Bronchial epithelial cell (primary cell): ENCODE measurements around the gene HDC. TPM values are rescaled to one million over a fixed set of nuclear protein-coding genes. Genes with fewer than 3 reads are reported as not detected.

Experiments
- DNase-seq: peaks from one replicate; pipeline ENCODE4 v3.0.0-alpha.2; 2010; ENCODE audit warnings: low read depth
- FAIRE-seq: peaks from 2 replicates; lab custom pipeline; 2011; peaks lifted over from hg19 to GRCh38; lab: Jason Lieb, UNC
- H3K27me3 ChIP-seq: 2 replicates; pipeline ENCODE4 v1.5.1; 2011; ENCODE audit warnings: low read length; ENCODE audit not compliant: control insufficient read depth, insufficient read depth
- H3K36me3 ChIP-seq: 2 replicates; pipeline ENCODE4 v1.5.1; 2011; ENCODE audit warnings: low read length; ENCODE audit not compliant: control insufficient read depth, insufficient read depth
- H3K4me3 ChIP-seq: 2 replicates; pipeline ENCODE4 v1.5.1; 2011; ENCODE audit warnings: mild to moderate bottlenecking, low read depth, low read length, control low read depth
- CTCF ChIP-seq: IDR thresholded peaks from 2 replicates; pipeline ENCODE4 v1.5.1; 2011; ENCODE audit warnings: mild to moderate bottlenecking, moderate library complexity, low read length, control low read depth, inconsistent platforms; ENCODE audit not compliant: insufficient read depth, severe bottlenecking
- total RNA-seq: library from RNA; depleted of rRNA; stranded (reverse); fragments of >200 nt; gene quantifications from 2 replicates; pipeline ENCODE4 v1.2.1, GENCODE V29; 2014

Gene HDC
- total RNA-seq, 1 donor from 2014 or later, result not detected

GRCh38 chr15:50209809-50210208 lies 55.7 kb downstream of the HDC start:
- Histone ChIP-seq H3K27me3 (no peaks in the 10 kb centered on the region), H3K4me3 (no peak overlapping the region), H3K36me3 (no peaks in the 10 kb centered on the region)
- no peak for TF ChIP-seq CTCF
- no peak for FAIRE-seq
- peak; percentile 90 for DNase-seq

GRCh38 chr15:50206020-50206419 lies 59.5 kb downstream of the HDC start:
- Histone ChIP-seq H3K4me3 (no peak overlapping the region), H3K36me3 (no peaks in the 10 kb centered on the region), H3K27me3 (no peaks in the 10 kb centered on the region)
- TF ChIP-seq CTCF, result no peak
- FAIRE-seq (no peak), DNase-seq (no peak)

DNA sequence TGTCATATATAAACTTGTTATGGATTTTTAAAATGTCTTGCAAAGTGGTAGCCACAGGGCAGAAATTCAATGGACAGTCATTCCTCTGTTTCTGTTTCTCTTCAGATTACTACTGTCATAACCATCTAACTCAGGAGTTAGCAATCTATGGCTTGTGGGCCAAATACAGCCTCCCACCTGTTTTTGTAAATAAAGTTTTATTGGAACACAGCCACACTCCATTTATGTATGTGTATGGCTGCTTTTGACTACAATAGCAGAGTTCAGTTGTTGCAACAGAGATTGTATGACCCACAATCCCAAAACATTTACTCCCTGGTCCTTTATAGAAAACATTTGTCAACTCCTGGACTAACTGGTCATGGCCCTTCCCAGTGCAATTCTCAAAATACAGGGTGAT lies 63.5 kb downstream of the HDC start:
- no peak for DNase-seq
- no peak for TF ChIP-seq CTCF
- no peak overlapping the region for H3K4me3 ChIP-seq
- H3K27me3 ChIP-seq, result no peaks in the 10 kb centered on the region
- H3K36me3 ChIP-seq, result no peaks in the 10 kb centered on the region
- FAIRE-seq, result no peak

- TF ChIP-seq CTCF, result no peak
- no peak overlapping the region for H3K4me3 ChIP-seq
- DNase-seq (peak; percentile 84), FAIRE-seq (no peak)
- H3K27me3 ChIP-seq, result no peaks in the 10 kb centered on the region
- no peaks in the 10 kb centered on the region for H3K36me3 ChIP-seq
Measured at GRCh38 chr15:50192926-50193620, 72.5 kb downstream of the HDC start.

GRCh38 chr15:50192164-50192563 lies 73.4 kb downstream of the HDC start:
- DNase-seq (no peak), FAIRE-seq (no peak)
- Histone ChIP-seq H3K27me3 (no peaks in the 10 kb centered on the region), H3K36me3 (no peaks in the 10 kb centered on the region), H3K4me3 (no peak overlapping the region)
- no peak for TF ChIP-seq CTCF

Other genes with a start within 250 kb of the HDC start
- 0.26 and 1.1 TPM in 2 replicates for gene ATP8B4, start 146.5 kb downstream of the HDC start, total RNA-seq
- gene SLC27A2, start 83.5 kb downstream of the HDC start, total RNA-seq, result 1.3 and 6.7 TPM in 2 replicates
- gene GABPB1, start 89.5 kb upstream of the HDC start, total RNA-seq, result 58.2 and 85.0 TPM in 2 replicates
- 30.8 and 42.9 TPM in 2 replicates for gene USP8, start 158.7 kb upstream of the HDC start, total RNA-seq